Stomach (tissue), 4 donors: ENCODE data around the gene USP32.

Experiments used
- CTCF ChIP-seq, 7 experiments: fragments of 450-650 bp in 4 of 7; fragments of 200-600 bp in 3 of 7; sonication (generic) in 3 of 7; IDR thresholded peaks; one replicate each; pipeline ENCODE4 v1.5.1; 2016 to 2019; ENCODE audit warnings: antibody characterized with exemption in 7 of 7, control low read depth in 2 of 7, mild to moderate bottlenecking in 1 of 7
- EP300 ChIP-seq: sonication (generic); formaldehyde crosslinking; IDR thresholded peaks from one replicate; pipeline ENCODE4 v1.6.1; 2017; ENCODE audit warnings: antibody characterized with exemption
- POLR2A ChIP-seq, 4 donors: fragments of 450-650 bp; IDR thresholded peaks; one replicate each; pipeline ENCODE4 v1.6.1; 2016; ENCODE audit warnings: antibody characterized with exemption in 4 of 4, control low read depth in 2 of 4, mild to moderate bottlenecking in 1 of 4, moderate library complexity in 1 of 4
- POLR2AphosphoS5 ChIP-seq, 3 donors: sonication (generic); formaldehyde crosslinking; IDR thresholded peaks; one replicate each; pipeline ENCODE4 v1.6.1; 2016; ENCODE audit warnings: antibody characterized with exemption in 3 of 3

GRCh38 chr17:60335289-60335688 is 56.6 kb downstream of the USP32 start:
- TF ChIP-seq CTCF (IDR thresholded peaks at IDR 0.05), result no peak
- no peak for TF ChIP-seq POLR2A (IDR thresholded peaks at IDR 0.05)
- TF ChIP-seq POLR2AphosphoS5 (IDR thresholded peaks at IDR 0.05), result no peak
- TF ChIP-seq EP300, result no peak
